ES-I3 (cell line): ENCODE data around the gene EIPR1.

Experiments
- H3K36me3 ChIP-seq: 2 replicates; pipeline ENCODE4 v1.6.1; 2013; ENCODE audit warnings: mild to moderate bottlenecking, low read length, control low read depth, moderate library complexity; ENCODE audit not compliant: insufficient read depth
- H3K4me1 ChIP-seq: 2 replicates; pipeline ENCODE4 v1.6.1; 2013; ENCODE audit warnings: mild to moderate bottlenecking, control low read depth, low read length; ENCODE audit not compliant: insufficient read depth
- H3K9ac ChIP-seq: 2 replicates; pipeline ENCODE4 v1.6.1; 2013; ENCODE audit warnings: low read depth, mild to moderate bottlenecking, low read length, moderate library complexity
- H3K9me3 ChIP-seq: 2 replicates; pipeline ENCODE4 v1.6.1; 2013; ENCODE audit warnings: mild to moderate bottlenecking, low read length, moderate library complexity; ENCODE audit not compliant: control insufficient read depth, insufficient read depth

EIPR1 gene

DNA sequence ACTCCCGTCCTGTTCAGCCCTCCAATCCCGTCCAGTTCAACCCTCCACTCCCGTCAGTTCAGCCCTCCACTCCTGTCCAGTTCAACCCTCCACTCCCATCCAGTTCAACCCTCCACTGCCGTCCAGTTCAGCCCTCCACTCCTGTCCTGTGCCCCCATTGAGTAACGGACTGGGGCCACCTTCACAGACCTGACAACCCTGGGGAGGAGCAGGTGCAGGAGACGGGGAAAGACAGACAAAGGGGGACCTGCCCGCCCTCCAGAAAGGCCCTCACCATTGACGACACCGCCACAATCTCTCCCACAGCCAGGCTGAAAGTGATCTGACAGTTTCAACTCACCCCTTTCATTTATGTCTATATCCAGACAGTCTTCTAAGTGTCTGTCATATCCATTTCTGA lies 72.2 kb downstream of the EIPR1 start:
- Histone ChIP-seq H3K9me3 (no peaks in the 10 kb centered on the region), H3K36me3 (no peaks in the 10 kb centered on the region), H3K9ac (no peak overlapping the region), H3K4me1 (peaks cover 8% of the 10 kb centered on the region)

DNA sequence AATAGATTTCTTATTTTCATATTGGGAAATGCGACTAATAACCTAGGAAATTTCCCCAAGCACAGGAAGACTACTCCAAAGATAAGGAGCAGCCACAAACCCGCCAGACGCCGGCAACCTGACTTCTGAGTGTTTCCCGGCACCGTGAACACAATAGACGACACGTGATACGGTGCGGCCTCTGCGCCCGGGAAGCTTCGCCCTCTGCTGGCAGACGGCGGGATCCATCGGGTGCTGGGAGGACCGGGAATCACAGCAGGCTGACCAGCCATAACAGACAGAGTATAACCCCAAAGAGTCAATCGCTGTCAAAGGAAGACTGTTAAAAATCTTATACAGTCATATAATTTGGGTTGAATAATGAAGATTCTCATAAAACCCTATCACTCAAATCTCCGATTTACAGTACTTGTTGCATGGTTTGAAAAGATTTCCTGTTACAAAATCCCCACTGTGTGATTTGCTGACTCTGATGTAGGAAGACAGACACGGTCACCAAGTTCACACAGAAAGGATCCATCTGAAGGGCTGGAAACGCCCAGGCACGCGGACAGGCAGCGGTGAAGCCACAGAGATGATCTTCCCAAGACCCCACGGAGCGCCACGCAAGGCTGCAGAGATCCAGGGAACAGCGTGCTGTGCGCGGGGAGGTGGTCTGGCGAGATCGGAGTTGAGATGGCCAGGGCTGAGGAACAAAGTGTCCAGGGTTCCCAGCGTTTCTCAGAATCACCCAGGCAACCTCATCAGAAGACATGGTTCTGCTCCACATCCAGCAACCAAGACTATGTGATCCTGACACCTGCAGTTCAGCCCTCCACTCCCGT lies 73.8 kb downstream of the EIPR1 start:
- Histone ChIP-seq H3K9me3 (no peaks in the 10 kb centered on the region), H3K36me3 (no peaks in the 10 kb centered on the region), H3K9ac (no peak overlapping the region; the same call in 1 of the 2 replicates), H3K4me1 (peaks cover 8% of the 10 kb centered on the region)

GRCh38 chr2:3302751-3303582 lies 74.7 kb downstream of the EIPR1 start:
- Histone ChIP-seq H3K9me3 (no peaks in the 10 kb centered on the region), H3K36me3 (no peaks in the 10 kb centered on the region), H3K9ac (no peak overlapping the region; the same call in 1 of the 2 replicates)

DNA sequence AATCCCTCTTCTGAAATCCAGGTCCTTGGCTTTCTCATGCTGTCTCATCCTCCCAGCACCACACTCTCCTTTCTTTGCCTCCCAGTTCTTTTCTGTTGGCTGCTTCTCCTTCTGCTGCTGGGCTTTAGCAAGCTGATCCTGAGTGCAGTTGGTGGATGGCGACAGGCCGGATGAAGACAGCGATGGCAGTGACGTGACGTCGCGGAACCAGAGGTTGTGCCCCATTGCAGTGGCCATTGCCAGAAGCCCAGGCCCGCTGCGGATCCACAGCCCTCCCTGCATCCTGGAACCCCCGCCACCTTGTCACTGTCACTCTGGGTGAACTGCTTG lies 75.2 kb downstream of the EIPR1 start:
- Histone ChIP-seq H3K9me3 (no peaks in the 10 kb centered on the region), H3K9ac (no peak overlapping the region), H3K4me1 (no peaks in the 10 kb centered on the region; the same call in 1 of the 2 replicates), H3K36me3 (no peaks in the 10 kb centered on the region)

More at GRCh38 chr2:3302751-3303582, 74.7 kb downstream of the EIPR1 start:
- peaks cover 2% of the 10 kb centered on the region; the same call in 1 of the 2 replicates for H3K4me1 ChIP-seq

DNA sequence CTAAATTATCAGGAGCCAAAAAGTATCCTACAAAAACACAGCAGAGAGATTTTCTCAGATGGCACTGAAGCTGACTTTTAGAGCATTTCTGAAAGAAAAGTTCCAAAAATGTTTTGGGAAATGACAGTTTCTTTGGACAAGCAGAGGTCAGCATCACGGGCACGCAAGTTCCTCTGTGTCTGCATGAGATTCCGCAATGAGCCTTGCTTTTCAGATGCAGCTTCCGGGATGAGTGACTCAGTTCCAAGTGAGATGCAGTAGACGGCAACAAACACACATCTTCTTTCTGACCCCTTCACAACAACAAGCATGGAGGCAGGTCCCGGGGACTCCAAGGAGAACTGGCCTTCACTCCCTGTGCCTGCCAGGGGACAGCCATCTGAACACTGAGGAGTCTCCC lies 76.6 kb downstream of the EIPR1 start:
- no peaks in the 10 kb centered on the region; the same call in 1 of the 2 replicates for H3K4me1 ChIP-seq
- no peaks in the 10 kb centered on the region for H3K9me3 ChIP-seq
- no peak overlapping the region for H3K9ac ChIP-seq
- H3K36me3 ChIP-seq, result no peaks in the 10 kb centered on the region

DNA sequence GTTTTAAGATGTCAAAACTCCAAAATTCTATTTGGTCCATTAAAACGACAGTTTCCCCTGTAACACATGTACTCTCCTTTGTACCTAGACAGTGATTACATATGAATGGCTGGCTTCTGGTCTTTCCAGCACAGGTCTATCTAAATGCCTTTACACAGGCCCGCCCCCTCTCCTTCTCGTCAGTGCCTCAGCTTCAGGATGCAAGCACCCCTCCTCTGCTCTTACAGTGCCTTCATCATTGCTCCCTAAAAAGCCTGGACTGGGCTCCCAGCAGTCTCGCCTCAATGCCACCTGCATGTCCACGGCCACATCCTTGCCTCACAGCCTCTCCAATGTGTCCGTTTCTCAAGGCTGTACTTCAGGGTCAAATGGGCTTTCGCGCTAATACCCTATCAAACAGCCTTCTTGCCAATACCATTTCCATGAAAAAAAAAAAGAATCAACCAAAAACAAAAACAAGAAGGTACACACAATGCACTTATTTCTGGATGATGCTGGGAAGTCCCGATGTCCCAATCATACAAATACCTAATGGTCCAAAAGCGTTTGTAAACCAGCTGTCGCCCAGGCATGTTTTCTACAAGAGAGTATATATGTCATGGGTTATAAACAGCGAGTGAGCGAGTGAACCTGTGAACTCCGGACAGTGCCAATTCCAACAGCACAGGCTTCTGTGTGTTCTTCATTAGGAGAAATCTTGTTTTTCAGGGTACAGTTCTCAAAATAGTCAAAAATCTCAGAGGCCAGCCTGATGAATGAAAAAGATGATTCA lies 77.2 kb downstream of the EIPR1 start:
- no peaks in the 10 kb centered on the region; the same call in 1 of the 2 replicates for H3K4me1 ChIP-seq
- no peaks in the 10 kb centered on the region for H3K36me3 ChIP-seq
- H3K9ac ChIP-seq, result no peak overlapping the region
- no peaks in the 10 kb centered on the region for H3K9me3 ChIP-seq

DNA sequence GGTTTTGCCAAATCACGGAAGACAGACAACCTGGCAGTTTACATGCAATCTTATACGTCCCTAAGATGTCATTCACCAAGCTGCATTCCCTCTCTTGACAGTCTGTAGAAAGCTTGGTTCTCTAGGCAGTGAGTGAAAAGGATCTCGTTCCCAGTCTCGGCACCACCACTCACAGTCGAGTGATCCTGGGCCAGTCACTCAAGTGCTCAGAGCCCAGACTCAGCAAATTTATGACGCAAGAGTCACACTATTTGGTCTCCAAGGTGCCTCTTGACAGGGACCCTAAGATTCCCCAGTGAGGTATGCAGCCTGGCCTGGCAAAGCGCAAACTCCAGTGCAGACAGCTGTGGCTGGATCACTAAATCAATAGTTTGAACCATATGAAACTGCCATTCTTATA lies 77.9 kb downstream of the EIPR1 start:
- no peaks in the 10 kb centered on the region for H3K36me3 ChIP-seq

DNA sequence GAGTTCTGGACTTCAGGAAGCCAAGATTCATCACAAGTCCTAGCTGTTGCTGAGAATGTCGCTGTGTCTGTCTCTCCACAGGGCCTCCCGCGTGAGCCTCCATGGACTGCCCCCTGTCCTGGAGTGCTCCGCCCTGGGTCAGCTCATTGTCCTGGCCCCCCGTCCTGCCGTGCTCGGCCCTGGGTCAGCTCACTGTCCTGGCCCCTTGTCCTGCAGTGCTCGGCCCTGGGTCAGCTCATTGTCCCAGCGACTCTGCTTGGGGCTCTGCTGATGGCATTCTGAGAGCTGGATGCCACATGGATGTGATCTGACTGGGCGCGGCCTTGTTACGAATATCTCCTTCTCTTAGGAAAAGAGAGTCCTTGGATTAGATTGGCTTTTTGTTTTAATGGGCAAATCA lies 78.5 kb downstream of the EIPR1 start:
- Histone ChIP-seq H3K36me3 (no peaks in the 10 kb centered on the region), H3K9me3 (no peaks in the 10 kb centered on the region), H3K9ac (no peak overlapping the region), H3K4me1 (no peaks in the 10 kb centered on the region; the same call in 1 of the 2 replicates)

More for the DNA sequence above, 77.9 kb downstream of the EIPR1 start:
- no peaks in the 10 kb centered on the region; the same call in 1 of the 2 replicates for H3K4me1 ChIP-seq
- H3K9ac ChIP-seq, result no peak overlapping the region
- no peaks in the 10 kb centered on the region for H3K9me3 ChIP-seq

GRCh38 chr2:3298191-3298590 lies 79.4 kb downstream of the EIPR1 start:
- no peaks in the 10 kb centered on the region for H3K9me3 ChIP-seq
- H3K9ac ChIP-seq, result no peak overlapping the region
- H3K4me1 ChIP-seq, result no peaks in the 10 kb centered on the region; the same call in 1 of the 2 replicates
- H3K36me3 ChIP-seq, result no peaks in the 10 kb centered on the region

DNA sequence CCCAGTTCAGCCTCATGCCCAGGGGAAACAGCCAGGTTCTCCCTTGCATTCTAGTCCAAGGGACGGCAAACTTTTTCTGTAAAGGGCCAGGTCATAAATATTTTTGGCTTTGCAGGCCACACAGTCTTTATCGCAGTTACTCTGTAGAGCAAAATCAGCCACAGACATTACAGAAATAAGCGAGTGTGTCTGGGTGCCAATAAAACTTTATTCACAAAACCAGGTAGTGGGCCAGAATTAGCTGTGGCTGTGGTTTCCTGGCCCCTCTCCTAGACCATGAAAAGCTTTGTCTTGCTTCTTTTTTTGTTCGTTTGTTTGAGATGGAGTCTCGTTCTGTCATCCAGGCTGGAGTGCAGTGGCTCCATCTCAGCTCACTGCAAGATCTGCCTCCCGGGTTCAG lies 80.1 kb downstream of the EIPR1 start:
- Histone ChIP-seq H3K36me3 (no peaks in the 10 kb centered on the region), H3K9ac (no peak overlapping the region), H3K4me1 (no peaks in the 10 kb centered on the region), H3K9me3 (no peaks in the 10 kb centered on the region)

GRCh38 chr2:3296182-3296972 lies 81.2 kb downstream of the EIPR1 start:
- Histone ChIP-seq H3K36me3 (no peaks in the 10 kb centered on the region), H3K4me1 (no peaks in the 10 kb centered on the region), H3K9ac (no peak overlapping the region), H3K9me3 (no peaks in the 10 kb centered on the region)

- Histone ChIP-seq H3K4me1 (no peaks in the 10 kb centered on the region), H3K9me3 (no peaks in the 10 kb centered on the region), H3K9ac (no peak overlapping the region), H3K36me3 (no peaks in the 10 kb centered on the region)
Observed at GRCh38 chr2:3294493-3294892, 83.1 kb downstream of the EIPR1 start.

- H3K36me3 ChIP-seq, result no peaks in the 10 kb centered on the region
- H3K9me3 ChIP-seq, result no peaks in the 10 kb centered on the region
- no peaks in the 10 kb centered on the region for H3K4me1 ChIP-seq
- H3K9ac ChIP-seq, result no peak overlapping the region
Observed at GRCh38 chr2:3294069-3294468, 83.5 kb downstream of the EIPR1 start.

DNA sequence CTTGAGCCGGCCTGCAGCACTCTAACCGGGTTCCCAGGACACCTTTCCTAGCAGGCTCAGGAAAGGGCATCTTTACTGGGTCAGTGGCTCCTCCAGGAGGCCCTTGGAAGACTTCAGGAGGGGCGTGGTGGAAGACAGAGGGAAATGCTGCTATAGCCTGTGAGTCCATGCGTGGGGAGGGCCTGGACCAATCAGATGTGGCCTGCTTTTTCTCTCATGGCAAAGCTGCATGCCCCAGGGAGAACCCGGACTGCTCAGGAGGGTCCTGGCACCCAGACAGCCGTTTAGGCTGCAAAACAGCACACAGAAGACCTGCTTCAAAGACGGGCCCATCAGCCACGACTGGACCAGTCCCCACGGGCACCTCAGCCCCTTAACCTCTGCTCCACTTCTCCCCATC lies 84.4 kb downstream of the EIPR1 start:
- no peaks in the 10 kb centered on the region for H3K36me3 ChIP-seq
- H3K9me3 ChIP-seq, result no peaks in the 10 kb centered on the region
- H3K9ac ChIP-seq, result no peak overlapping the region
- no peaks in the 10 kb centered on the region for H3K4me1 ChIP-seq
